Fibroblast of gingiva (primary cell): Measurements from ENCODE around the gene PRLR.
"Not testable (repeated sequence)": the region's sequence is repeated elsewhere in the genome, so short reads cannot be mapped to it uniquely, and the experiment has no call there.

Experiments used
- DNase-seq: peaks from one replicate; pipeline ENCODE4 v3.0.0-alpha.2; 2011; ENCODE audit warnings: low read depth

Gene PRLR

GRCh38 chr5:35230038-35230611 lies at the start of gene PRLR:
TSS of gene PRLR (minus strand) at chr5:35230487. CDS start at chr5:35089620, 140,867 bp downstream.
- DNase-seq = peak; percentile 40

GRCh38 chr5:35274839-35275509 lies 44.7 kb upstream of the PRLR start:
- DNase-seq = no peak

GRCh38 chr5:35269006-35269405 lies 38.7 kb upstream of the PRLR start:
- DNase-seq = no peak

GRCh38 chr5:35266276-35266675 lies 36.0 kb upstream of the PRLR start:
- no peak for DNase-seq

GRCh38 chr5:35264509-35264908 lies 34.2 kb upstream of the PRLR start:
- DNase-seq = no peak

GRCh38 chr5:35263266-35263877 lies 33.1 kb upstream of the PRLR start:
- no peak for DNase-seq

- DNase-seq = no peak
These were observed 23.3 kb upstream of the PRLR start for GRCh38 chr5:35253582-35253981.

- DNase-seq = no peak
These were observed 22.7 kb upstream of the PRLR start for GRCh38 chr5:35252963-35253362.

- no peak for DNase-seq
These were observed 18.8 kb upstream of the PRLR start for GRCh38 chr5:35248843-35249780.

- DNase-seq = no peak
These were observed 17.4 kb upstream of the PRLR start for GRCh38 chr5:35247648-35248034.

GRCh38 chr5:35246900-35247647 lies 16.8 kb upstream of the PRLR start:
- no peak for DNase-seq

GRCh38 chr5:35246411-35246810 lies 16.1 kb upstream of the PRLR start:
- no peak for DNase-seq

- not testable (repeated sequence) for DNase-seq
These were observed 15.1 kb upstream of the PRLR start for GRCh38 chr5:35245371-35245770.

GRCh38 chr5:35244171-35244570 lies 13.9 kb upstream of the PRLR start:
- DNase-seq = no peak

GRCh38 chr5:35242702-35243258 lies 12.5 kb upstream of the PRLR start:
- no peak for DNase-seq

GRCh38 chr5:35240892-35241291 lies 10.6 kb upstream of the PRLR start:
- DNase-seq = no peak

GRCh38 chr5:35239911-35240610 lies 9.8 kb upstream of the PRLR start:
- no peak for DNase-seq

GRCh38 chr5:35239476-35239875 lies 9.2 kb upstream of the PRLR start:
- no peak for DNase-seq

GRCh38 chr5:35237580-35238376 lies 7.5 kb upstream of the PRLR start:
- no peak for DNase-seq

GRCh38 chr5:35236770-35237169 lies 6.5 kb upstream of the PRLR start:
- DNase-seq = no peak
